ENCODE data around the gene RHBDF1.
"Not testable (repeated sequence)": the region's sequence is repeated elsewhere in the genome, so short reads cannot be mapped to it uniquely, and the experiment has no call there.

RHBDF1 gene

GRCh38 chr16:58491-59439 lies 13.7 kb downstream of the RHBDF1 start:
- DNase-seq (ENCODE audit: low spot score), result no peak

GRCh38 chr16:57711-58110 lies 14.7 kb downstream of the RHBDF1 start:
- no peak for DNase-seq (ENCODE audit: low spot score)

GRCh38 chr16:56231-56927 lies 16.1 kb downstream of the RHBDF1 start:
- DNase-seq (ENCODE audit: low spot score), result no peak

GRCh38 chr16:55571-56136 lies 16.8 kb downstream of the RHBDF1 start:
- no peak for DNase-seq (ENCODE audit: low spot score)

GRCh38 chr16:54237-54581 lies 18.2 kb downstream of the RHBDF1 start:
- DNase-seq (ENCODE audit: low spot score), result no peak

GRCh38 chr16:53346-54236 lies 18.8 kb downstream of the RHBDF1 start, which contains the start of the genes POLR3K and SNRNP25:
POLR3K (minus strand) TSS chr16:53608; CDS start chr16:53586, 22 bp downstream.
SNRNP25 (plus strand) TSS chr16:53828; CDS start chr16:54017, 189 bp downstream.
- peak; percentile 100 for DNase-seq (ENCODE audit: low spot score)

GRCh38 chr16:50769-51591 lies 21.5 kb downstream of the RHBDF1 start:
- no peak for DNase-seq (ENCODE audit: low spot score)

- no peak for DNase-seq (ENCODE audit: low spot score)
Observed at GRCh38 chr16:47234-47633, 25.2 kb downstream of the RHBDF1 start.

- not testable (repeated sequence) for DNase-seq (ENCODE audit: low spot score)
Observed at GRCh38 chr16:46510-46909, 25.9 kb downstream of the RHBDF1 start.

- no peak for DNase-seq (ENCODE audit: low spot score)
Observed at GRCh38 chr16:45454-45853, 27.0 kb downstream of the RHBDF1 start.

- no peak for DNase-seq (ENCODE audit: low spot score)
Observed at GRCh38 chr16:44655-45054, 27.8 kb downstream of the RHBDF1 start.

GRCh38 chr16:43294-43693 lies 29.1 kb downstream of the RHBDF1 start:
- DNase-seq (ENCODE audit: low spot score), result no peak

GRCh38 chr16:42691-43090 lies 29.7 kb downstream of the RHBDF1 start:
- no peak for DNase-seq (ENCODE audit: low spot score)

GRCh38 chr16:42069-42457 lies 30.4 kb downstream of the RHBDF1 start:
- DNase-seq (ENCODE audit: low spot score), result no peak

- DNase-seq (ENCODE audit: low spot score), result no peak
Observed at GRCh38 chr16:41439-42068, 30.9 kb downstream of the RHBDF1 start.

GRCh38 chr16:38941-39892 lies 33.2 kb downstream of the RHBDF1 start:
- DNase-seq (ENCODE audit: low spot score), result no peak

GRCh38 chr16:38206-38605 lies 34.2 kb downstream of the RHBDF1 start:
- DNase-seq (ENCODE audit: low spot score), result not testable (repeated sequence)

GRCh38 chr16:37511-37910 lies 34.9 kb downstream of the RHBDF1 start:
- no peak for DNase-seq (ENCODE audit: low spot score)

- no peak for DNase-seq (ENCODE audit: low spot score)
Observed at GRCh38 chr16:36336-36984, 36.0 kb downstream of the RHBDF1 start.

All from GM03348 (cell line).